Measurements from ENCODE around the gene PPIF.
"Not testable (repeated sequence)": the region's sequence is repeated elsewhere in the genome, so short reads cannot be mapped to it uniquely, and the experiment has no call there.

Gene PPIF

GRCh38 chr10:79331709-79332108 lies 15.6 kb upstream of the PPIF start:
- DNase-seq (ENCODE audit: low read depth), result peak; percentile 37

- not testable (repeated sequence) for DNase-seq (ENCODE audit: low read depth)
Measured at GRCh38 chr10:79332610-79333315, 14.5 kb upstream of the PPIF start.

GRCh38 chr10:79333513-79333912 lies 13.8 kb upstream of the PPIF start:
- peak; percentile 23 for DNase-seq (ENCODE audit: low read depth)

GRCh38 chr10:79334573-79334972 lies 12.7 kb upstream of the PPIF start:
- no peak for DNase-seq (ENCODE audit: low read depth)

- DNase-seq (ENCODE audit: low read depth), result no peak
Measured at GRCh38 chr10:79335094-79335469, 12.2 kb upstream of the PPIF start.

GRCh38 chr10:79335470-79336235 lies 11.6 kb upstream of the PPIF start:
- DNase-seq (ENCODE audit: low read depth), result no peak

- DNase-seq (ENCODE audit: low read depth), result no peak
Measured at GRCh38 chr10:79336276-79336675, 11.0 kb upstream of the PPIF start.

GRCh38 chr10:79336739-79337138 lies 10.5 kb upstream of the PPIF start:
- no peak for DNase-seq (ENCODE audit: low read depth)

- not testable (repeated sequence) for DNase-seq (ENCODE audit: low read depth)
Measured at GRCh38 chr10:79337783-79338469, 9.3 kb upstream of the PPIF start.

GRCh38 chr10:79339266-79339665 lies 8.0 kb upstream of the PPIF start:
- DNase-seq (ENCODE audit: low read depth), result no peak

GRCh38 chr10:79340646-79341244 lies 6.5 kb upstream of the PPIF start:
- no peak for DNase-seq (ENCODE audit: low read depth)

- DNase-seq (ENCODE audit: low read depth), result no peak
Measured at GRCh38 chr10:79342295-79342761, 4.9 kb upstream of the PPIF start.

GRCh38 chr10:79342811-79343561 lies 4.3 kb upstream of the PPIF start:
- DNase-seq (ENCODE audit: low read depth), result no peak

- DNase-seq (ENCODE audit: low read depth), result no peak
Measured at GRCh38 chr10:79344502-79345195, 2.6 kb upstream of the PPIF start.

GRCh38 chr10:79345241-79346011 lies 1.8 kb upstream of the PPIF start:
- no peak for DNase-seq (ENCODE audit: low read depth)

GRCh38 chr10:79346012-79346340 lies 1.3 kb upstream of the PPIF start:
- DNase-seq (ENCODE audit: low read depth), result no peak

GRCh38 chr10:79346388-79347225 lies 662 bp upstream of the PPIF start:
- DNase-seq (ENCODE audit: low read depth), result no peak

- DNase-seq (ENCODE audit: low read depth), result peak; percentile 34
Measured at GRCh38 chr10:79347894-79348639, 798 bp downstream of the PPIF start.

- no peak for DNase-seq (ENCODE audit: low read depth)
Measured at GRCh38 chr10:79348640-79348988, 1.3 kb downstream of the PPIF start.

Measured in fibroblast of the conjunctiva (primary cell).